ENCODE data around the gene GNMT.

Gene GNMT

GRCh38 chr6:43013097-43013842 is 52.7 kb downstream of the GNMT start:
- DNase-seq (ENCODE audit: low spot score): peak; percentile 18

All from AG08396 (cell line).